Mucosa of rectum (tissue), 2 donors: Measurements from ENCODE around the gene ANKLE2.

ENCODE experiments used
- H3K27ac ChIP-seq, 2 donors: one replicate each; pipeline ENCODE4 v1.7.0; 2013; ENCODE audit warnings: inconsistent platforms in 2 of 2, low read depth in 2 of 2, low read length in 2 of 2
- H3K27me3 ChIP-seq, 2 donors: one replicate each; pipeline ENCODE4 v1.7.0; 2013; ENCODE audit warnings: low read length in 2 of 2; ENCODE audit not compliant: control insufficient read depth in 2 of 2, insufficient read depth in 2 of 2
- H3K36me3 ChIP-seq, 2 donors: one replicate each; pipeline ENCODE4 v1.7.0; 2013; ENCODE audit warnings: low read length in 2 of 2; ENCODE audit not compliant: control insufficient read depth in 2 of 2, insufficient read depth in 2 of 2
- H3K4me1 ChIP-seq, 2 donors: one replicate each; pipeline ENCODE4 v1.7.0; 2013; ENCODE audit warnings: low read length in 2 of 2, mild to moderate bottlenecking in 1 of 2; ENCODE audit not compliant: control insufficient read depth in 2 of 2, insufficient read depth in 2 of 2
- H3K4me3 ChIP-seq, 2 donors: one replicate each; pipeline ENCODE4 v1.7.0; 2013; ENCODE audit warnings: low read length in 2 of 2
- H3K9ac ChIP-seq, 2 donors: one replicate each; pipeline ENCODE4 v1.7.0; 2013; ENCODE audit warnings: low read length in 2 of 2, low read depth in 1 of 2, mild to moderate bottlenecking in 1 of 2
- H3K9me3 ChIP-seq, 2 donors: one replicate each; pipeline ENCODE4 v1.7.0; 2013; ENCODE audit warnings: low read length in 2 of 2; ENCODE audit not compliant: control insufficient read depth in 2 of 2
- donor health status: healthy.
- donor health status: Normal muscosa, but diverticular disease.

The ANKLE2 gene

GRCh38 chr12:132736378-132736777 lies 25.3 kb downstream of the ANKLE2 start:
- Histone ChIP-seq H3K4me1 (no peaks in the 10 kb centered on the region), H3K9ac (no peak overlapping the region), H3K36me3 (peaks cover 75 to 87% of the 10 kb centered on the region in 2 donors), H3K27ac (no peak overlapping the region), H3K27me3 (no peaks in the 10 kb centered on the region), H3K9me3 (no peaks in the 10 kb centered on the region), H3K4me3 (no peak overlapping the region)

GRCh38 chr12:132735496-132735895 lies 26.1 kb downstream of the ANKLE2 start:
- Histone ChIP-seq H3K36me3 (peaks cover 70 to 88% of the 10 kb centered on the region in 2 donors), H3K9ac (no peak overlapping the region), H3K4me3 (no peak overlapping the region), H3K4me1 (no peaks in the 10 kb centered on the region), H3K9me3 (no peaks in the 10 kb centered on the region), H3K27me3 (no peaks in the 10 kb centered on the region), H3K27ac (no peak overlapping the region)

GRCh38 chr12:132734206-132734605 lies 27.4 kb downstream of the ANKLE2 start:
- no peak overlapping the region for H3K4me3 ChIP-seq
- H3K4me1 ChIP-seq, result no peaks in the 10 kb centered on the region
- H3K27me3 ChIP-seq, result no peaks in the 10 kb centered on the region
- H3K9ac ChIP-seq, result no peak overlapping the region
- H3K36me3 ChIP-seq, result peaks cover 60 to 83% of the 10 kb centered on the region in 2 donors
- H3K9me3 ChIP-seq, result no peaks in the 10 kb centered on the region
- no peak overlapping the region for H3K27ac ChIP-seq

GRCh38 chr12:132731574-132731973 lies 30.1 kb downstream of the ANKLE2 start:
- peaks cover 61 to 84% of the 10 kb centered on the region in 2 donors for H3K36me3 ChIP-seq
- no peak overlapping the region for H3K9ac ChIP-seq
- no peak overlapping the region for H3K27ac ChIP-seq
- no peaks in the 10 kb centered on the region for H3K9me3 ChIP-seq
- no peaks in the 10 kb centered on the region for H3K27me3 ChIP-seq
- no peaks in the 10 kb centered on the region for H3K4me1 ChIP-seq
- H3K4me3 ChIP-seq, result no peak overlapping the region

- Histone ChIP-seq H3K9me3 (no peaks in the 10 kb centered on the region), H3K9ac (no peak overlapping the region), H3K36me3 (peaks cover 63 to 85% of the 10 kb centered on the region in 2 donors)
These were observed 31.3 kb downstream of the ANKLE2 start for GRCh38 chr12:132730353-132730752.

GRCh38 chr12:132729541-132730320 lies 31.9 kb downstream of the ANKLE2 start:
- no peaks in the 10 kb centered on the region for H3K27me3 ChIP-seq
- H3K36me3 ChIP-seq, result peaks cover 62 to 83% of the 10 kb centered on the region in 2 donors
- no peak overlapping the region for H3K9ac ChIP-seq
- H3K27ac ChIP-seq, result no peak overlapping the region
- H3K4me3 ChIP-seq, result no peak overlapping the region
- H3K4me1 ChIP-seq, result no peaks in the 10 kb centered on the region
- no peaks in the 10 kb centered on the region for H3K9me3 ChIP-seq

More at GRCh38 chr12:132730353-132730752, 31.3 kb downstream of the ANKLE2 start:
- Histone ChIP-seq H3K4me1 (no peaks in the 10 kb centered on the region), H3K27me3 (no peaks in the 10 kb centered on the region), H3K27ac (no peak overlapping the region), H3K4me3 (no peak overlapping the region)

- Histone ChIP-seq H3K27ac (no peak overlapping the region), H3K4me3 (no peak overlapping the region), H3K4me1 (no peaks in the 10 kb centered on the region), H3K9ac (no peak overlapping the region), H3K36me3 (peaks cover 54 to 82% of the 10 kb centered on the region in 2 donors), H3K9me3 (no peaks in the 10 kb centered on the region), H3K27me3 (no peaks in the 10 kb centered on the region)
These were observed 33.1 kb downstream of the ANKLE2 start for GRCh38 chr12:132728502-132728901.

- H3K27me3 ChIP-seq, result no peaks in the 10 kb centered on the region
- H3K9ac ChIP-seq, result no peak overlapping the region
- peaks cover 45 to 76% of the 10 kb centered on the region in 2 donors for H3K36me3 ChIP-seq
- no peaks in the 10 kb centered on the region for H3K4me1 ChIP-seq
- no peak overlapping the region for H3K4me3 ChIP-seq
- H3K27ac ChIP-seq, result no peak overlapping the region
- no peaks in the 10 kb centered on the region for H3K9me3 ChIP-seq
These were observed 34.4 kb downstream of the ANKLE2 start for GRCh38 chr12:132727091-132727794.

GRCh38 chr12:132726386-132726785 lies 35.2 kb downstream of the ANKLE2 start:
- Histone ChIP-seq H3K4me1 (no peaks in the 10 kb centered on the region), H3K27ac (no peak overlapping the region), H3K4me3 (no peak overlapping the region), H3K9ac (no peak overlapping the region), H3K27me3 (no peaks in the 10 kb centered on the region), H3K9me3 (no peaks in the 10 kb centered on the region), H3K36me3 (peaks cover 37 to 74% of the 10 kb centered on the region in 2 donors)

GRCh38 chr12:132724506-132725241 lies 37.0 kb downstream of the ANKLE2 start:
- H3K4me3 ChIP-seq, result no peak overlapping the region
- no peak overlapping the region for H3K27ac ChIP-seq
- H3K9me3 ChIP-seq, result no peaks in the 10 kb centered on the region
- H3K27me3 ChIP-seq, result no peaks in the 10 kb centered on the region
- H3K9ac ChIP-seq, result no peak overlapping the region
- H3K36me3 ChIP-seq, result peaks cover 49 to 73% of the 10 kb centered on the region in 2 donors
- H3K4me1 ChIP-seq, result no peaks in the 10 kb centered on the region
